ENCODE data around the gene TNKS2.
"Not testable (repeated sequence)": the region's sequence is repeated elsewhere in the genome, so short reads cannot be mapped to it uniquely, and the experiment has no call there.

Gene TNKS2

DNA sequence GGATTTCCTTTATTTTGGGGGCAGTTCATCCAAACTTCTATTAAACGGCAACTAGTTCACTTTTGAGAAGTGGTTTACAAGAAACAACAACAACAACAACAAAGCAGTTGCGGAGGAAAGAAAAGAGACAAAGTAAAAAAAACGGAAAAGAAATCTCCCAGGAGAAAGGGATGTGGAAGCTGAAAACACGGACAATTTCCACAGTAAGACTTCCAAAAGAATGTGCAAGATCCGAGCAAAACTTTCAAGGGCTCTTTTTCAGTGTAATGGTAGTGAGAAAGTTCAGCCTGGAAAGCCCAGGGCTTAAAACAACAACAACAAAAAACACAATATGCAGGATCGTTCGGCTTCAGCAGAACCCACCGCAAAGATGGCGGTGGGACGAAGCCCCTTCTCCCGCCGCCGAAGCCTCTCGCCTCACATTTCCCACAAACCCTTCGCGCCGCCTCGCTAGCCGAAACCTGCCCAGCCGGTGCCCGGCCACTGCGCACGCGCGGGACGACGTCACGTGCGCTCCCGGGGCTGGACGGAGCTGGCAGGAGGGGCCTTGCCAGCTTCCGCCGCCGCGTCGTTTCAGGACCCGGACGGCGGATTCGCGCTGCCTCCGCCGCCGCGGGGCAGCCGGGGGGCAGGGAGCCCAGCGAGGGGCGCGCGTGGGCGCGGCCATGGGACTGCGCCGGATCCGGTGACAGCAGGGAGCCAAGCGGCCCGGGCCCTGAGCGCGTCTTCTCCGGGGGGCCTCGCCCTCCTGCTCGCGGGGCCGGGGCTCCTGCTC lies at the start of gene TNKS2:
Gene TNKS2 (plus strand): TSS at position 553 of the 775 bp plus-strand sequence. CDS start 265 bp downstream, outside the sequence.
- peak; percentile 93 for DNase-seq

DNA sequence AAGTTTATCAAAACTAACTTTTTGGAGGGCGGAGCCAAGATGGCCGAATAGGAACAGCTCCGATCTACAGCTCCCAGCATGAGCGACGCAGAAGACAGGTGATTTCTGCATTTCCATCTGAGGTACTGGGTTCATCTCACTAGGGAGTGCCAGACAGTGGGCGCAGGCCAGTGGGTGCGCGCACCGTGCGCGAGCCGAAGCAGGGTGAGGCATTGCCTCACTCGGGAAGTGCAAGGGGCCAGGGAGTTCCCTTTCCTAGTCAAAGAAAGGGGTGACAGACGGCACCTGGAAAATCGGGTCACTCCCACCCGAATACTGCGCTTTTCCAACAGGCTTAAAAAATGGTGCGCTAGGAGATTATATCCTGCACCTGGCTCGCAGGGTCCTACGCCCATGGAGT lies 48.6 kb upstream of the TNKS2 start:
- not testable (repeated sequence) for DNase-seq

DNA sequence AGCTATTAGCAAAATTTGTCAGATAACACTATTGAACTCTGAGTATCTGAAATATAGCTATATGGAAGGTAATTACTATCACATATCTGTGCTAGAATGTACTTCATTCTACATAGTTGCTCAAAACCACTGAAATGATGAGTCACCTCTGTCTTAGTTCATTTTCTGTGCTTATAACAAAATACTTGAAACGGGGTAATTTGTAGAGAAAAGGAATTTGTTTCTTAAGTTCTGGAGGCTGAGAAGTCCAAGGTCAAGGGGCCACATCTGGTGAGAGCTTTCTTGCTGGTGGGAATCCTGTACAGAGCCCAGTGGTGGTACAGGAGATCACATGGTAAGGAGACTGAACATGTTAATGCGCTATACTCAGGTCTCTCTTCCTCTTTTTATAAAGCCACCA lies 41.9 kb upstream of the TNKS2 start:
- DNase-seq, result no peak

DNA sequence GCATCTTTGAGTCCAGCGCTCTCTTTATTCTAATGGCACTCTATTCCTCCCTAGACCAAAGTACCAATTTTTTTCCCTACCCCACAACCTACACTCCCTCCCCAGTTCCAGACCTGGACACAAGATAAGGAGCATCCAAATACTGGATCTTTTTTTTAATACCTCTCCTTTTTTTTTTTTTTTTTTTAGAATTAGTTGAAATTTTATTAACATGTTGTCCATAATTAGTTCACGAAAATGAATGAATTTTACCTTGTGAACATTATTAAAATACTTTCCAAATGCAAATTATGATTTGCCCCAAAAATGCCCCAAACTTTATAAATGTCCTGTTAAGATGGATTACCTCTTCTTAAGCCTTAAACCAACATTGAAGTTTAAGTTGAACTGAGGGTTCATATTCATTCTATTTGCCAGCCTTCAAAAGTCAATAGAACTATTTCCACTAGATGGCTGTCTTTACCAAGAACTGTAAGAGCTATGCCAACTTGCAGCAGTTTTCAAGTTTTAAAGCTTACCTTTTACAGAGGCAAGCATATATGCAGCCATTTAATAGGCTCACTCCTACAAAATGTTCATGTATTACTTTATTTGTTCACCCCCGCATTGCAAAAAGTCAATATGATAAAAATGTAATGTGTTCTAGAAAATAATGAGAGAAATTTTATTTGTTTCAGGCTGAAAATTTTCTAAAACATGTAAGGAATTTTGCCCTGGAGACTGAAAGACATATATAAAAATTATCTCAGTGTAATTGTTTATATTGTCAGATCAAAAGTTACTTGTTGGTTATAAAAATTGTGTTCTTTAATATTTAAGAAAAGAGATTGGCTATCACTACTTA lies 39.7 kb upstream of the TNKS2 start:
- peak; percentile 67 for DNase-seq

DNA sequence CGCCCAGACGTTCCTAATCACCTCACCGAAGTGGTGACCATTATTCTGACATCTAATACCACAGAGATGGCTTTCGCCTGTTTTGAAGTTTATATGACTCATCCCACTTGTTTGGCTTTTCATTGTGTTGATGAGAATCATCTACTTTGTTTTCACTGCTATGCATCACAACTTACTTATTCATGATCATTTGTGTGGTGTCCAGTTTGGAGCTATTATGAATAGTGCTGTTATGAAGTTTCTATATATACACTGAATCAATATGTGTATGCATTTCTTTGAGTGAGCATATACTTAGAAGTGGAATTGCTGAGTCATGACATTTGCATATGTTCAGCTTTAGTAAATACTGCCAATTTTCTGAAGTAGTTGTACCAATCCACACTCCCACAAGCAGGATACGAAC lies 38.6 kb upstream of the TNKS2 start:
- no peak for DNase-seq

DNA sequence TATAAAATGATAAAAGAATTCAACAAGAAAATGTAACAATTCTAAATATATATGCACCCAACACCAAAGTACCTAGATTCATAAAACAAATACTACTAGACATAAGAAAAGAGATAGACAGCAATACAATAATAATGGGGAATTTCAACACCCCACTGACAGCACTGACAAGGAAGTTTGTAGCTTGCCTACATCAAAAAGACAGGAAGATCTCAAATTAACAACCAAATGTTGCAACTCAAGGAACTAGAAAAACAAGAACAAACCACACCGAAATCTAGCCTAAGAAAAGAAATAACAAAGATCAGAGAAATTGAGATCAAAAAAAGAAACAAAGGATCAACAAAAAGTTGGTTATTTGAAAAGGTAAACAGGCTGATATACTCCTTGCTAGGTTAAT lies 36.5 kb upstream of the TNKS2 start:
- no peak for DNase-seq

DNA sequence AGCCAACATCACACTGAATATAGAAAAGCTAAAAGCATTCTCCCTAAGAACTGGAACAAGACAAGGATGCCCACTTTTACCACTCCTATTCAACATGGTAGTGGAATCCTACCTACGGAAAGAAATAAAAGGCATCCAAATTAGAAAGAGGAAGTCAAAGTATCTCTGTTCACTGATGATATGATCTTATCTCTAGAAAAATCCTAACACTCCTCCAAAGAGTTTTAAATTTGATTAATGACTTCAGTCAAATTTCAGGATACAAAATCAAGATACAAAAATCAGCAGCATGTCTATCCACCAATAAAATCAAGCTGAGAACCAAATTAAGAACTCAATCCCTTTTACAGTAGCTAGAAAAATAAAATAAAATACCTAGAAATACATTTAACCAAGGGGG lies 35.3 kb upstream of the TNKS2 start:
- DNase-seq, result no peak

DNA sequence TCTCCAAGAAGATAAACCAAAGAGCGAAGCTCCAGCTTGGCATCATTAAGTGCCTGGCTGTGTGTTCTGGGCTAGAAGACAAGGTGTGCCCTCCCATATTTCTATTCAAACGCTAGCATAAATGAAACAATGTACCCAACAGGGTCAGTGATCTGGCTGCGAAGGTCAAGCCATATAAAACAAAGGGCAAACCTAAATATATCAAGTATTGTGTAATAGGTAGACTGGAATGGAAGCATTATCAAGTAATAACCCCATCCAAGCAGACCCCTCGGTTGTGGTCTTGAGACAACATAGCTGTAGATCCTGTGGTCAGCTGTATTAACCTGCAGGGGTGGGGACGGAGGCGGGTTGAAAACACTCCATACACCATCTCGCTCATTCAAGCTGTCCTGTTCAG lies 31.6 kb upstream of the TNKS2 start:
- DNase-seq, result no peak

DNA sequence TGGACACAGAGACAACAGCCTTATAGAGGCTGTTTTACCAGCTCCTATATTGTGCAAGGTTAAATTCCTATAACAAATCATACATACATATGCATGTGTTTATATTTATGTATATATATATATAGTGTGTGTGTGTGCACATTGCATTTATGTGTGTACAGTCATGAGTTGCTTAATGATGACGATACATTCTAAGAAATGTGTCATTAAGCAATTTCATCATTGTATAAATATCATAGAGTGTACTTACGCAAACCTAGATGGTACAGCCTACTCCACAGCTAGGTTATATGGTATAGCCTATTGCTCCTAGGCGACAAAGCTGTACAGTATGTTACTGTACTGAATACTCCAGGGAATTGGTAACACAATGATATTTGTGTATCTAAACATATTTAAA lies 30.1 kb upstream of the TNKS2 start:
- no peak for DNase-seq

DNA sequence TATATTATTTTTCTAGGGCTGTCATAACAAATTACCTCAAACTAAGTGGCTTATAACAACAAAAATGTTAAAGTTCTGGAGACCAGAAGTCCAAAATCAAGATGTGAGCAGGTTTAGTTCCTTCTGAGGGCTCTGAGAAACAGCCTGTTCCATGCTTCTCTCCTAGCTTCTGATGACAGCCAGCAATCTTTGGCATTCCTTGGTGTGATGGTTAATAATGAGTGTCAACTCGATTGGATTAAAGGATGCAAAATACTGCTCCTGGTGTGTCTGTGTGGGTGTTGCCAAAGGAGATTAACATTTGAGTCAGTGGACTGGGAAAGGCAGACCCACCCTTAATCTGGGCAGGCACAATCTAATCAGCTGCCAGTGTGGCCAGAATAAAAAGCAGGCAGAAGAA lies 26.3 kb upstream of the TNKS2 start:
- DNase-seq, result no peak

DNA sequence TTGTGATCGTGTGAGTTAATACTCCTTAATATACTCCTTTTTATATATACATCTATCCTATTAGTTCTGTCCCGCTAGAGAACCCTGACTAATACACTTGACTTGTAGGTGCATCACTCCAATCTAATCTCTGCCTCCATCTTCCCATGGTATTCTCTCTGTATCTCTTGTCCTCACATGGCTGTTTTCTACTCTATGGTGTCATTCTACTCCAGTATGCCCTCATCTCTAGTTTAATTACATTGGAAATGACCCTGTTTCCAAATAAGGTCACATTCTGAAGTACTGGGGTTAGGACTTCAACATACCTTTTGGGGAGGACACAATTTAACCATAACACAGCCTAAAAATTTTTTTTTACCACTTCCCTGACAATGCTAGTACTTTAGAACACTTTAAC lies 25.8 kb upstream of the TNKS2 start:
- DNase-seq, result no peak

DNA sequence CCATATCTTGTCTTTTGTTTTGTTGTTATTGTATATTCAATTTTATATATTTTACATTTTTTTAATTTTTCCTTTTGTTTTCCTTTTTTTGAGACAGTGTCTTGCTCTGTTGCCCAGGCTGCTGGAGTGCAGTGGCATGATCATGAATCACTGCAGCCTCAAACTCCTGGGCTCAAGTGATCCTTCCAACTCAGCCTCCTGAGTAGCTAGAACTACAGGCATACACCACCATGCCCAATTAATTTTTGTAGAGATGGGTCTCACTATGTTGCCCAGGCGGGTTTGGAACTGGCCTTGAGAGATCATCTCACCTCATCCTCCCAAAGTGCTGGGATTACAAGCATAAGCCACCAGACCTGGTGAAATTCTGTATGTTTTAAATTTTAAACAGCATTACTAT lies 25.4 kb upstream of the TNKS2 start:
- DNase-seq, result no peak

DNA sequence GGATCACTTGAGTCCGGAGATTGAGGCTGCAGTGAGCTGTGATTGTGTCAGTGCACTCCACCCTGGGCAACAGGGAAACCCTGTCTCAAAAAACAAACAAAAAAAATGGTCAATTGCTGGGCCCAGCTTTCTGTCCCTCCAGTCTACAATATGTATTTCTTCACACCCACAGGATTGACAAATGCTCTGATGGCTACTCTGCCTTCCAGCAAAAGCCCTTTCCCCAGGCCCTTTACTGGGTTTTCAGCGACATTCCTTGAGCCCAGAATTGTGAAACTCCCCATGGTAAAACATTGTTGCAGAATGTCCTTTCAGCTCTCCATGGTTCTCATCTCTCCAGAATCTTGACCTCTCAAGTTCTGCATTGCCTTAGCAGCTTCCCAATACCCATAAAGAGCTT lies 23.7 kb upstream of the TNKS2 start:
- no peak for DNase-seq

DNA sequence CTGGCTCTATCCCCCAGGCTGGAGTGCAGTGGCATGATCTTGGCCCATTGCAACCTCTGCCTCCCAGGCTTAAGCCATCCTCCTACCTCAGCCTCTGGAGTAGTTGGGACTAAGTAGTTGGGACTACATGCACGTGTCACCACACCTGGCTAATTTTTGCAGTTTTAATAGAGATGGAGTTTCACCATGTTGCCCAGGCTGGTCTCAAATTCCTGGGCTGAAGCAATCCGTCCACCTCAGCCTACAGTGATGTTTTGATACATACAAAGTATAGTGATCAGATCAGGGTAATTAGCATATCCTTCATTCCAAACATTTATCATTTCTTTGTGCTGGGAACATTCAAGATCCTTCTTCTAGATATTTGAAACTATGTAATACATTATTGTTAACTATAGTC lies 22.5 kb upstream of the TNKS2 start:
- DNase-seq, result no peak

DNA sequence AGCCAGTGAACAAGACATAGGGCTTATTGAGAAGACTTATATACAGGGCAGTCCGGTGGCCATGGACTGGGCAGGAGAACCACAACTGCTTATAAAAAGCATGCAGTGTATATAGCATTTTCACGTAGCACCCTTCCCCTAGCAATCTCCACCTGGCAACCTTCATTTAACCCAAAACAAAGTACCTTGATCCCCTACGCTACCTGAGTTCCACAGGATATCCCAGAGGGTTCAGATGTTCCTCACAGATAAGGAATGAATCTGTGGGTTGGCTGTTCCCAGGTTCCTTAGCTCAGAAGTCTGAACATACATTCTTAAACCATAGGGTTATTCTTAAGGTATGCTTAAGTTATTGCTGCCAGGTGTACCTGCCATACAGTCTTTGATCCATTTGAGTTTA lies 22.0 kb upstream of the TNKS2 start:
- DNase-seq, result no peak

DNA sequence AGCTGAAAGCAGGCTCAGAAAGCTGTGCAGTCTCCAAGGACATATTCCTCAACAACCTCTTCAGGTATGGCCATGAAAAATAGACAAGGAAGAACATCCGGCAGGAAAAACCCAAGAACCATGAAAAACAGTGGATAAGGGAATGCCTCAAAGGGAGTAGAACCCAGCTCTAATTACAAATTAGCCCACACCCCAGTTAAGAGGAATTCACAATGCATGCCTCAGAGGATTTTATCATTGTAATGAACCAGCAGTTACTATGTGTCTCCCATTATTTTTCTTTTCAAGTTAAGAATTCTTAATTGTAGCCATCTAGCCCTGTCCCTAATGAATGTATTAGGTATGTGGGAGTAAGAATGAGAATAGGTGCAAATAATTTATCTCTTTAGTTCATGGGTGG lies 19.7 kb upstream of the TNKS2 start:
- no peak for DNase-seq

DNA sequence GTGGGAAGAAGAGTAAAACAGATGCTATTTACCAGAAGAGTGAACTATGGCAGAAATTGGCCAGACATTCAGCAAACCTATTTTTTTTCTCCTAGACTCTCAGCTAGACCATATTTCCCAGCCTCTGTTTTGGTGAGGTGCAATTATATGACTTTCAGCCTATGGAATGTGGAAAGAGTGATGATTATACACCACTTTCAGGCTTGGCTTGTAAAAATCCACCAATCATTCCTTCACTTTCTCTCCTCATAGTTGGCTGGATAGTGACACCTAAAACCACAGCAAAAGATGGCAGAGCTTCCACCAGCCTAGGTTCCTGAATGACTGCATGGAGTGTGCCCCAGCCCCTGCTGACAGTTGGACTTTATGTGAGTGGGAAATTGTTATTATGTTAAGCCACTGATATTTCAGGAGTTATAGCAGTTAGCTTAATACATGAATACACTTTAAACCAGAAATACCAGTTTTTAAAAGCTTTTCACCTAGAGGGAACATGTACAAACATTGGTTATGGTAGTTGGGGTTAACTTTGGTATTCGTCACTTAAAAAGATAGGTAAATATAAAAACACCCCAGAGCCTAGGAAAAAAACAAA lies 19.1 kb upstream of the TNKS2 start:
- no peak for DNase-seq

DNA sequence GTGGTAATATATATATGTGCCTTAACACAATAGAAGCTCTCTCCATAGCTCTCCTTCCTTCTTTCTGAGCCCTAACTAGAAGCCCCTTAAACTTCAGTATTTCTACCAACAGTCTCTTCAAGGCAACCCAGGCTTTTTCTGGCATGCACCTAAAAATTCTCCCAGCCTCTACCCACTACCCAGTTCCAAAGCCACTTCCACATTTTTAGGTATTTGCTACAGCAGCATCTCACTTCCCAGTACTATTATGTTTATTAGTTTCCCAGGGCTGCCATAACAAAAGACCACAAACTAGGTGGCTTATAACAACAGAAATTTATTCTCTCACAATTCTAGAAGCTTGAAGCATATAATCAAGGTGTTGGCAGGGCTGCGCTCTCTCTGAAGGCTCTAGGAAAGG lies 15.7 kb upstream of the TNKS2 start:
- no peak for DNase-seq

DNA sequence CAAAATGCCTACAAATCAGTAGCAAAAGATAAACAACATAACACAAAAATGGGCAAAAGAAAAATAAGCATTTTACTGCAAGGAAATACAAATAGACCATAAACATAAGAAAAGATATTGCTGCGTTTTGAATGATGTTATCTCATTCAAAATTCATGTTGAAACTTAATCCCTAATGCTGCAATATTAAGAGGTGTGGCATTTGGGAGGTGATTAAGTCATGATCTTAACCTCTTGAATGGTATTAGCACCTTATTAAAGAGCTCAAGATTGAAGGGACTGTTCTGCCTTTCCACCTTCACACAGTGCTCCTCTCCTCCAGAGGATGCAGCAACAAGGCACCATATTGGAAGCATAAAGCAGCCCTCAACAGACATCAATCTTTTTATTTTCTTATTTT lies 12.4 kb upstream of the TNKS2 start:
- no peak for DNase-seq

DNA sequence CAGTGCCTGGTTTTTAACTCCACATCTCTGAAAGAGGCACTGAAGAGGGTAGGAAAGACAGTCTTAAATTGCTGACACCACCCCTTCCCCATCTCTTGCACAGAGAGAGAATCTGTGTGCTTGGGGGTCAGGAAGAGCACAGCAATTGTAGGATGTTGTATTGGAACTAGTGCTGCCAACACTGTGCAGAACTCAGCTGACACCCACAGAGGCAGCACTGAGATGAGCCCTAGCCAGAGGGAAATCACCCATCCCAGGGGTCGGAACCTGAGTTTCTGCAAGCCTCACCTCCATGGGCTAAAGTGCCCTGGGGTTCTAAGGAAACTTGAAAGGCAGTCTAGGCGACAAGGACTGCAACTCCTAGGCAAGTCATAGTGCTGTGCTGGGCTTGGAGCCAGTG lies 11.0 kb upstream of the TNKS2 start:
- no peak for DNase-seq

DNA sequence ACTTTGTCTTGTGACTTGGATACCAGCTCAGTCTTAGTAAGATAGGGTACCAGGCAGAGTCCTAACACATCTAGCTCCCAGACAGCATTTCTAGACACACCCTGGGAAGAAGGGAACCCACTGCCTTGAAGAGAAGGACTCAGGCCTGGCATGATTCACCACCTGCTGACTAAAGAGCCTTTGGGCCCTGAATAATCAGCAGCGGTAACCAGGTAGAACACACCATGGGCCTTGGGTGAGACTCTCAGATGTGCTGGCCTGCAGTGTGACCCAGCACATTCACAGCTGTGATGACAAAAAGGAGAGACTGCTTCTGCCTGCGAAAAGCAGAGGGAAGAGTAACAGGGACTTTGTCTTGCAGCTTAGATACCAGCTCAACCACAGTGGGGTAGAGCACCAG lies 10.4 kb upstream of the TNKS2 start:
- DNase-seq, result no peak

DNA sequence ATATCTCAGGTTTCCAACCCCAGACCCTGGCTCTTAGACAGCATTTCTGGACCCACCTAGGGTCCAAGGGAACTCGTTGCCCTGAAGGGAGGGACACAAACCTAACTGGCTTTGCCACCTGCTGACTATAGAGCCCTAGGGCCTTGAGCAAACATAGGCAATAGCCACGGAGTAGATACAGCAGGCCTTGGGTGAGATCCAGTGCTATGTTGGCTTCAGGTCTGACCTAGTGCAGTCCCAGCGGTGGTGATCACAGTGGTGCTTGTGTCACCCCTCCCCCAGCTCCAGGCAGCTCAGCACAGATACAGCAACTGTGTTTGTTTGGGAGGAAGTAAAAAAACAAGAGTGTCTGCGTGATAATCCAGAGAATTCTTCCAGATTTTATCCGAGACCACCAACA lies 9.7 kb upstream of the TNKS2 start:
- no peak for DNase-seq

DNA sequence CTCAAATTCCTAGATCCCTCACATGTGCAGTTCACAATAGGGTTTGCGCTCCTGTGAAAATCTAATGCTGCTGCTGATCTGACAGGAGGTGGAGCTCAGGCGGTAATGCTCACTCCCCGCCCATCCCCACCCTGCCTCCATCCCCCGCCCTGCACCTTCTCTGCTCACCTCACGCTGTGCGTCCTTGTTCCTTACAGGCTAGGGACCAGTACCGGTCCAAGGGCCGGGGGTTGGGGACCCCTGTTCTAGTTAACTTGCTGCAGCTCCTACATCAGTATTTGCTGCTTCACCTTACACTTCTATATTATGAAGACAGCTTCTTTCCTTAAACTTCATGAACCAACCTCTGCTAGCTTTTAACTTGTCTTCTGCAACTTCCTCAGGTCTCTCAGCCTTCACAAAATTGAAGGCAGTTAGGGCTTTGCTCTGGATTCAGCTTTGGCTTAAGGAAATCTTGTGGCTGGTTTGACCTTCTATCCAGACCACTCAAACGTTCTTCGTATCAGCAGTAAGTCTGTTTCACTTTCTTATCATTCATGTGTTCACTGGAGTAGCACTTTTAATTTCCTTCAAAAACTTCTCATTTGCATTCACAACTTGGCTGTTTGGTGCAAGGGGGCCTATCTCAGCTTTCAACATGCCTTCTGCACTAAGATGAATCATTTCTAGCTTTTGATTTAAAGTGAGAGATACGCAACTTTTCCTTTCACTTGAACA lies 1.7 kb upstream of the TNKS2 start:
- DNase-seq, result peak; percentile 59
